ENCODE data around the gene TRAF3IP1. TPM values are rescaled to one million over a fixed set of nuclear protein-coding genes. Genes with fewer than 3 reads are reported as not detected.

Gene TRAF3IP1
- total and polyA plus RNA-seq, 2 donors (not counting 1 experiment from before 2014, with no cell fraction given): 1.4 to 15.5 TPM

DNA sequence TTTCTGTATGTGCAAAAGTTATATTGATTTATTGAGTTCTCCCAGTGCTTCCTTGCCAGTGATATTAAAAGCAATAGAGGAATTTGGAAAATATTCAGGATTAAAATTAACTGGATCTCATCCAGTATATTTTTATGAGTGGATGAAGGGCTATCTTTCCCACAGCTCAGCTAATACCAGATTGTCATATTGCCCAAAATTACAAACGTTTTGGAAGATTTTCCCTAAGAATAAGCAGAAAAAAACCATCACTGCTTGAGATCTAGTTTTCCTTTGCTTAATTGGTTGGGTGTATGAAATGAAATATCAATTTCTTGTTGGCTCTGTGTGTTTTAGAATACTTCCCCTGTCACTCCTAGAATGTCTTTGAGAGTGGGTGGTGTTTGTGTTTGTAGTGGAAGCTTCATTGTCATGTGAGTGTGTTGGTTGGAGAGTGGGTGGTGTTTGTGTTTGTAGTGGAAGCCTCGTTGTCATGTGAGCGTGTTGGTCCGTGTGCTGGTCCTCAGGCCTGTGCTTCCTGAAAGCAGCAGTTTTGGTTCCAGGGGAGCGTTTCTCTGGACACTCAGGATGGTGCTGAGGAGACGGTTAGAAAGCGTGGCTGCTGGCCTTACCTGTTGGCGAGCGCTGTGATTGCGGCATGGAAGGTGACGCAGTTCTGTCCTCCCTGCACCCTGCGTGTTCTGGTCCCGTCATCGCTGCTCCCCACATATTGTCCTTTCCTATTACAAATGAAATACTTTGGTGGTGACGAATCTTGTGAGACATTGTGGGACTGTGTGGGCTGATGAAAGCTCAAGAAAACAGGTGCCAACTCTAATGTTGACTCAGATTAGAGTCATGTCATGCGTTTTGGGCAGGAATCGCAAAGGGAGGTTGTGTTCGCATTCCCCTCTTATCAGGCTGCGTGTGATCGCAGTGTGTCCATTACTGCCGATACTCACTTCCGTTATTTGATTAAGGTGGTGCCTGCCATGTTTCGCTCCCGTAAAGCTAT, 118.8 kb downstream of the TRAF3IP1 start:
- Mint-ChIP-seq H3K4me3 (no peak overlapping the region), H3K4me1 (peaks cover 26% of the 10 kb centered on the region), H3K9me3 (ENCODE audit: insufficient read depth) (no peaks in the 10 kb centered on the region), H3K27me3 (no peaks in the 10 kb centered on the region), H3K27ac (no peak overlapping the region)
- H3K9ac ChIP-seq (ENCODE audit: low read length): no peak overlapping the region
- H3K27ac ChIP-seq (ENCODE audit: low read length in 2 of 2): no peak overlapping the region
- H3K4me1 ChIP-seq (ENCODE audit: control insufficient read depth in 2 of 2, insufficient read depth in 2 of 2, low read length in 2 of 2): no peaks in the 10 kb centered on the region
- peaks cover 84% of the 10 kb centered on the region for H3K79me2 ChIP-seq (ENCODE audit: control insufficient read depth, insufficient read depth, low read length)
- TF ChIP-seq, protein P1, sequence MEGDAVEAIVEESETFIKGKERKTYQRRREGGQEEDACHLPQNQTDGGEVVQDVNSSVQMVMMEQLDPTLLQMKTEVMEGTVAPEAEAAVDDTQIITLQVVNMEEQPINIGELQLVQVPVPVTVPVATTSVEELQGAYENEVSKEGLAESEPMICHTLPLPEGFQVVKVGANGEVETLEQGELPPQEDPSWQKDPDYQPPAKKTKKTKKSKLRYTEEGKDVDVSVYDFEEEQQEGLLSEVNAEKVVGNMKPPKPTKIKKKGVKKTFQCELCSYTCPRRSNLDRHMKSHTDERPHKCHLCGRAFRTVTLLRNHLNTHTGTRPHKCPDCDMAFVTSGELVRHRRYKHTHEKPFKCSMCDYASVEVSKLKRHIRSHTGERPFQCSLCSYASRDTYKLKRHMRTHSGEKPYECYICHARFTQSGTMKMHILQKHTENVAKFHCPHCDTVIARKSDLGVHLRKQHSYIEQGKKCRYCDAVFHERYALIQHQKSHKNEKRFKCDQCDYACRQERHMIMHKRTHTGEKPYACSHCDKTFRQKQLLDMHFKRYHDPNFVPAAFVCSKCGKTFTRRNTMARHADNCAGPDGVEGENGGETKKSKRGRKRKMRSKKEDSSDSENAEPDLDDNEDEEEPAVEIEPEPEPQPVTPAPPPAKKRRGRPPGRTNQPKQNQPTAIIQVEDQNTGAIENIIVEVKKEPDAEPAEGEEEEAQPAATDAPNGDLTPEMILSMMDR (IDR thresholded peaks at IDR 0.05): no peak
- no peak for TF ChIP-seq EZH2 (IDR thresholded peaks at IDR 0.05; ENCODE audit: borderline replicate concordance, insufficient read depth, low read depth, low read length, poor library complexity, severe bottlenecking)
- H4K20me1 ChIP-seq (ENCODE audit: control insufficient read depth, insufficient read depth, low read length, poor library complexity, severe bottlenecking): peaks cover 68% of the 10 kb centered on the region
- no peak overlapping the region for H3K4me3 ChIP-seq (ENCODE audit: control extremely low read depth in 1 of 5, extremely low read depth in 1 of 5, insufficient read depth in 1 of 5, low read depth in 2 of 5, low read length in 4 of 5)
- WGBS (ENCODE audit: insufficient coverage): 97% methylated on average over 17 of the region's 24 CpGs
- H3K27me3 ChIP-seq (replicated peaks in 1 of 4; ENCODE audit: control extremely low read depth in 1 of 4, control insufficient read depth in 3 of 4, insufficient read depth in 4 of 4, low read length in 3 of 4): no peaks in the 10 kb centered on the region
- H3K4me2 ChIP-seq (replicated peaks; ENCODE audit: low read depth, low read length, poor library complexity, severe bottlenecking): no peak overlapping the region
- POLR2A ChIA-PET: no interaction called here
- no peak overlapping the region for H2AFZ ChIP-seq (ENCODE audit: insufficient read depth, low read depth, low read length, poor library complexity, severe bottlenecking)
- no peak for DNase-seq
- no peaks in the 10 kb centered on the region for H3K9me3 ChIP-seq (ENCODE audit: control extremely low read depth in 1 of 3, control insufficient read depth in 2 of 3, insufficient read depth in 1 of 3, low read length in 2 of 3)
- H3K36me3 ChIP-seq (replicated peaks in 1 of 2; ENCODE audit: control extremely low read depth in 1 of 2, control insufficient read depth in 1 of 2, extremely low read depth in 1 of 2, insufficient read depth in 2 of 2, low read length in 1 of 2): peaks cover 10 to 59% of the 10 kb centered on the region in 2 experiments
- intact Hi-C loops (cut with micrococcal nuclease): no loop called here
- CTCF ChIA-PET: no interaction called here
- ATAC-seq (ENCODE audit: low read depth): no peak

DNA sequence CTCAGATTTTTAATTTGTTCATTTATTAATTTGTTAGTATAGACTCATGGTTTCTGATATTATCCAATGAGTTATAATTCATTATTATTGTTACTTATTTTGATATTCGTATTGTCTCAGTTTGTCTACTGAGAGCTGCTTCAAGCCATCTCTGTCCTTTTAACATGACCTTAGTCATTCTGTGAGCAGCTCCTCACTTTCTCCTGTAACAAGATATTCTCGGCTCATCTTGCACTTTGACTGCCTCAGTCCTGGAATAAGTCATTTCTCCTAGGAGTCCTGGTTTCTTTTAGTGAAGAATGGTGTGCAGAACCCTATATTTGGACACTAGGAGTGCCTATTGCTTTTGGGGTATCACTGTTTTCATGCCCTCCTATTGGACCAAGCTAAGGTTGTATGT, 119.6 kb downstream of the TRAF3IP1 start:
- no peak overlapping the region for H3K27ac Mint-ChIP-seq
- Histone ChIP-seq H3K4me1 (ENCODE audit: control insufficient read depth in 2 of 2, insufficient read depth in 2 of 2, low read length in 2 of 2) (no peaks in the 10 kb centered on the region), H3K4me3 (ENCODE audit: control extremely low read depth in 1 of 5, extremely low read depth in 1 of 5, insufficient read depth in 1 of 5, low read depth in 2 of 5, low read length in 4 of 5) (no peak overlapping the region), H4K20me1 (ENCODE audit: control insufficient read depth, insufficient read depth, low read length, poor library complexity, severe bottlenecking) (peaks cover 68% of the 10 kb centered on the region), H3K4me2 (replicated peaks; ENCODE audit: low read depth, low read length, poor library complexity, severe bottlenecking) (no peak overlapping the region), H2AFZ (ENCODE audit: insufficient read depth, low read depth, low read length, poor library complexity, severe bottlenecking) (no peak overlapping the region), H3K9ac (ENCODE audit: low read length) (no peak overlapping the region), H3K27me3 (replicated peaks in 1 of 4; ENCODE audit: control extremely low read depth in 1 of 4, control insufficient read depth in 3 of 4, insufficient read depth in 4 of 4, low read length in 3 of 4) (no peaks in the 10 kb centered on the region), H3K9me3 (ENCODE audit: control extremely low read depth in 1 of 3, control insufficient read depth in 2 of 3, insufficient read depth in 1 of 3, low read length in 2 of 3) (no peaks in the 10 kb centered on the region), H3K27ac (ENCODE audit: low read length in 2 of 2) (no peak overlapping the region), H3K79me2 (ENCODE audit: control insufficient read depth, insufficient read depth, low read length) (peaks cover 84% of the 10 kb centered on the region), H3K36me3 (replicated peaks in 1 of 2; ENCODE audit: control extremely low read depth in 1 of 2, control insufficient read depth in 1 of 2, extremely low read depth in 1 of 2, insufficient read depth in 2 of 2, low read length in 1 of 2) (peaks cover 12 to 59% of the 10 kb centered on the region in 2 experiments)
- no CpG with 5 or more reads among the region's 2 CpGs for WGBS (ENCODE audit: insufficient coverage)
- no peaks in the 10 kb centered on the region for H3K9me3 Mint-ChIP-seq (ENCODE audit: insufficient read depth)
- TF ChIP-seq, protein P1 (IDR thresholded peaks at IDR 0.05): no peak
- no peak for TF ChIP-seq EZH2 (IDR thresholded peaks at IDR 0.05; ENCODE audit: borderline replicate concordance, insufficient read depth, low read depth, low read length, poor library complexity, severe bottlenecking)
- POLR2A ChIA-PET: no interaction called here
- no peak overlapping the region for H3K4me3 Mint-ChIP-seq
- CTCF ChIA-PET: no interaction called here
- no peaks in the 10 kb centered on the region for H3K27me3 Mint-ChIP-seq
- peaks cover 26% of the 10 kb centered on the region for H3K4me1 Mint-ChIP-seq
- ATAC-seq (ENCODE audit: low read depth): no peak
- intact Hi-C loops (cut with micrococcal nuclease): no loop called here
- DNase-seq: no peak

Data from B cell (primary cell).